Lower lobe of right lung (tissue), 2 donors: ENCODE data around the gene ANKRD55. TPM values are rescaled to one million over a fixed set of nuclear protein-coding genes. Genes with fewer than 3 reads are reported as not detected.
"Not testable (repeated sequence)": the region's sequence is repeated elsewhere in the genome, so short reads cannot be mapped to it uniquely, and the experiment has no call there.

Experiments used
- ATAC-seq, 2 donors: fragments of 200-7000 bp; cut with Tn5 transposase; one replicate each; pipeline ENCODE4 v1.9.1; 2020 to 2022; ENCODE audit warnings: mild to moderate bottlenecking in 2 of 2, moderate library complexity in 2 of 2
- DNase-seq: peaks from one replicate; pipeline ENCODE4 v3.0.0-alpha.2; 2020
- H3K27ac ChIP-seq: fragments of 200-600 bp; one replicate; pipeline ENCODE4 v1.8.0; 2022
- H3K27me3 ChIP-seq: fragments of 200-600 bp; one replicate; pipeline ENCODE4 v1.8.0; 2022; ENCODE audit warnings: low read depth
- H3K36me3 ChIP-seq: fragments of 200-600 bp; one replicate; pipeline ENCODE4 v1.8.0; 2022; ENCODE audit warnings: mild to moderate bottlenecking
- H3K4me1 ChIP-seq: fragments of 200-600 bp; one replicate; pipeline ENCODE4 v1.8.0; 2022
- H3K4me3 ChIP-seq: fragments of 200-600 bp; one replicate; pipeline ENCODE4 v1.8.0; 2022; ENCODE audit warnings: mild to moderate bottlenecking
- H3K9me3 ChIP-seq: fragments of 200-600 bp; one replicate; pipeline ENCODE4 v1.8.0; 2022
- CTCF ChIP-seq: fragments of 200-600 bp; IDR thresholded peaks from one replicate; pipeline ENCODE4 v1.8.0; 2022; ENCODE audit warnings: antibody characterized with exemption, mild to moderate bottlenecking
- intact Hi-C: fragments of 100-400 bp; cut with DNase I; formaldehyde crosslinking; loops from one replicate; pipeline ENCODE4 v1.11.0; 2022
- total RNA-seq: library from RNA; stranded (reverse); fragmentation: NEBNext Ultra II Directional; extraction: Animal tissue kit (Norgen Biotek cat#: 25700); gene quantifications from one replicate; pipeline ENCODE4 v1.2.1, GENCODE V29; 2021
- donor health status: DM: no; HTN: yes; CAD: no; lungs with severe emphysema.

Gene ANKRD55
- total RNA-seq, 1 donor from 2014 or later: 0.41 TPM

DNA sequence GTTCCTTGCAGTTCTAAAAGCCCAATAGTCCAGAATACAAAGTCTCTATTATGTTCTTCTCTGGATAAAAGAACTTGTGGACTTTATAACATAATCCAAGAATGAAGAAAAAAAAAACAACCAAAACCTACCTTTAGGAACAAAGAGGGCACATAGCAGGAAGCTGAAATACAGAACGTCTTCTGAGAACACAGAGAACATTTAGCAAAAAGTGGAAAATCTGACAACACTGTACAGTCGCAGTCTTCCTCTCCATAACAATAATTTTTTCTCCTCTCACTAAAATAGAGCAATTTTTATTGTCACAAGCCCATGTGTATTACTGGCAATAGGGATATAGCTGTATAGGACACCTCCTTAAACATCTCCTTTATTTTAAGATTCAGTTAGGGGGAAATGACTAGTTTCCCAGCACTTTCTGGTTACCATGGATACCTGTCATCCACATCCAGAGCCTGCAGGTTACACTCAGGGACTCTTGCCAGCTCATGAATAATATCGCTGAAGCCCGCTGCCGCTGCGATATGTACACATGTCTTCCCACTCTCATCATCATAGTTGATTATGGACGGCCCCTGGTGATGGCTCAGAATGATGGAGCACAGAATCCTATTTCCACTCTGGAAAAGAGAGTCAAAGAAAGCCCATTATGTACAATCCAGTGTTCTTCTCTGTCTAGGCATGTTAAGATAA is 106.5 kb downstream of the ANKRD55 start:
- no peak for DNase-seq
- no peak for ATAC-seq
- H3K27me3 ChIP-seq: no peaks in the 10 kb centered on the region
- H3K4me1 ChIP-seq: peaks cover 24% of the 10 kb centered on the region
- H3K36me3 ChIP-seq: no peaks in the 10 kb centered on the region
- H3K27ac ChIP-seq: no peak overlapping the region
- intact Hi-C loops: no loop called here
- no peak for TF ChIP-seq CTCF
- no peak overlapping the region for H3K4me3 ChIP-seq
- H3K9me3 ChIP-seq: no peaks in the 10 kb centered on the region

DNA sequence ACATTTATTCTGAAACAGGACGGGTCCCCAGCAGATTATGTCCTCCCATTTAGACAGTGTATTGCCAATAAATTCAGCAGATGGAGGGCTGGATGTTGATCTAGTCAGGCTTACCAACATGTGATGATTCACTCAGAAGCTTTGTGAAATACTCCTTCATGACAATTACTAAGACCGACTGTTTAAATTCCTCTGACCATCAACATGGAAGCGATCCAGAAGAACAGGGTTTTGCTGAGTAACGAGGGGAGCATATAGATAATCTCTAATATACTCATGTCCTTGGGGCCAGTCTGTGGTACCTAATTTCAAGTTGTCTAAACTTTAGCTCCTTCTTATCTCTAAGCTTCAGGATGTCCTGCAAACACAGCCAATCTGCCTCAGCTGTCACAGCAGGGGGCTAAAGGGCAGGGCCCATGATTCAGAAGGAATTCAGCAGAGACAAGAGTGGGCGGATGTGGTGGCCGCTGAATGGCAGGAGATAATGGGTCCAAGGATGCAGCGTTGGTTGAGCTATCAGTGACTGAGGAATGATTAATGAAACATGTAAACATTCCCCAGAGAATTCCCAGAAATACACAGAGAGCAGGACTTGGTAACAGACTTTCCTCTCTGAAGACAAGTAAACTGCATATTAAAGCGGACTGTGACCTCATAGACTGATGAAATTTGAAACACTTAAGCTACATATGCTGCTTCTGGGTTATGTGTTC is 109.4 kb downstream of the ANKRD55 start:
- intact Hi-C loops: no loop called here
- Histone ChIP-seq H3K36me3 (no peaks in the 10 kb centered on the region), H3K4me1 (peaks cover 24% of the 10 kb centered on the region), H3K27me3 (no peaks in the 10 kb centered on the region), H3K9me3 (no peaks in the 10 kb centered on the region), H3K4me3 (no peak overlapping the region), H3K27ac (peak overlapping the region; percentile 54)
- ATAC-seq (peak; percentile 82 to 84), DNase-seq (no peak)
- TF ChIP-seq CTCF: no peak

DNA sequence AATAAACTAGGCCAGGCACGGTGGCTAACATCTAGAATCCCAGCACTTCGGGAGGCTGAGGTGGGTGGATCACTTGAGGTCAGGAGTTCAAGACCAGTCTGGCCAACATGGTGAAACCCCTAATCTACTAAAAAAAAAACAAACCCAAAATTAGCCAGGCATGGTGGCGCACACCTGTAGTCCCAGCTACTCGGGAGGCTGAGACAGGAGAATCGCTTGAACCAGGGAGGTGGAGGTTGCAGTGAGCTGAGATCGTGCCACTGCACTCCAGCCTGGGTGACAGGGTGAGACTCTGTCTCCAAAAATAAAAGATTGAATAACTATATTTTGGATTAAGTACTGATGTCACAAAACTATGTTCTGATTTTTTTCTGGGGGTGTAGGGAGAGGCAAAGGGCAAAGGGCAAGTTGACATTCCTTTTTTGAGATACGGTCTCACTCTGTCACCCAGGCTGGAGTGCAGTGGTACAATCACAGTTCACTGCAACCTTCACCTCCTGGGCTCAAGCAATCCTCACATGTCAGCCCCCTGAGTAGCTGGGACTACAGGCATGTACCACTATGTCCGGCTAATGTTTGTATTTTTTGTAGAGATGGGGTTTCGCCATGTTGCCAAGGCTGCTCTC is 110.7 kb downstream of the ANKRD55 start:
- DNase-seq, intact Hi-C loops, H3K9me3 ChIP-seq, H3K4me3 ChIP-seq, H3K36me3 ChIP-seq, ATAC-seq, H3K27me3 ChIP-seq: not testable (repeated sequence)
- Histone ChIP-seq H3K27ac (peak overlapping the region; percentile 54), H3K4me1 (peaks cover 24% of the 10 kb centered on the region)

GRCh38 chr5:56119050-56119449 is 114.1 kb downstream of the ANKRD55 start:
- Histone ChIP-seq H3K27me3 (no peaks in the 10 kb centered on the region), H3K4me1 (peaks cover 15% of the 10 kb centered on the region), H3K27ac (no peak overlapping the region), H3K36me3 (no peaks in the 10 kb centered on the region), H3K4me3 (no peak overlapping the region), H3K9me3 (no peaks in the 10 kb centered on the region)
- no peak for TF ChIP-seq CTCF
- no peak for DNase-seq
- ATAC-seq: no peak
- intact Hi-C loops: no loop called here

DNA sequence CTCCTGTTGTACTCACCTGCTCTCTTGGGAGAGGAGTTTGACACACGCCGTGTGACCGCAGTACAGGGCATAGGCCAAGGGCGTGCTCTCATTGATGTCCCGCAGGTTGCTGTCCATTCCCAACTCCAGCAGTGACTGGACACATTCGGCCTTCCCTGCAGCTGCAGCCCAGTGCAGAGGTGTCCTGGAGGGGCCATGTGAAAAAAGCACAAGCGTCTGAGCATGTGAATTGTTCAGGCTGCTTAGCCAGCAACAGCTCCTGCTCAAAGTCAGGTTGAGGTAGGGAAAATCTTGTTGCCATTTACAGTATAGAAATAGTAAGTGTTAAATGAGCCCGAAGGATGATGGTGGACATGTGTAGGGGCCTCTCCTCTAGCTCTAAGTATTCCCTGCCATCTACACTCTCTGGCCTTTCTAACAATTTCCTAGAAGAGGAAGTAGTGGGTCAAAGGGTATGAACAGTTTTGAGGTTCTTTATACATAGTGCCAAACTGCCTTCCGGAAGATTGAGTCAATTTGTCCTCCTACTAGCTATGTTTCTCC is 116.5 kb downstream of the ANKRD55 start:
- ATAC-seq: no peak
- no peak for TF ChIP-seq CTCF
- no peaks in the 10 kb centered on the region for H3K9me3 ChIP-seq
- peaks cover 5% of the 10 kb centered on the region for H3K4me1 ChIP-seq
- H3K27ac ChIP-seq: no peak overlapping the region
- intact Hi-C loops: no loop called here
- DNase-seq: no peak
- no peaks in the 10 kb centered on the region for H3K27me3 ChIP-seq
- no peak overlapping the region for H3K4me3 ChIP-seq
- H3K36me3 ChIP-seq: no peaks in the 10 kb centered on the region
